ENCODE data around the gene ANKRD29.

The ANKRD29 gene

GRCh38 chr18:23662309-23663263, at the start of gene ANKRD29:
ANKRD29 (minus strand) TSS chr18:23662911; CDS start chr18:23662730, 181 bp downstream.
- peak in 1 of 2 donors; percentile 20 for DNase-seq

- peak in 1 of 2 donors; percentile 96 for DNase-seq
Measured at GRCh38 chr18:23712445-23712844, 49.7 kb upstream of the ANKRD29 start.

- no peak for DNase-seq
Measured at GRCh38 chr18:23711426-23711825, 48.7 kb upstream of the ANKRD29 start.

- no peak for DNase-seq
Measured at GRCh38 chr18:23710946-23711345, 48.2 kb upstream of the ANKRD29 start.

- DNase-seq: no peak
Measured at GRCh38 chr18:23710068-23710527, 47.4 kb upstream of the ANKRD29 start.

- no peak for DNase-seq
Measured at GRCh38 chr18:23706971-23707640, 44.4 kb upstream of the ANKRD29 start.

GRCh38 chr18:23704806-23705205, 42.1 kb upstream of the ANKRD29 start:
- no peak for DNase-seq

GRCh38 chr18:23703987-23704384, 41.3 kb upstream of the ANKRD29 start:
- no peak for DNase-seq

- DNase-seq: no peak
Measured at GRCh38 chr18:23703057-23703986, 40.6 kb upstream of the ANKRD29 start.

GRCh38 chr18:23702606-23703005, 39.9 kb upstream of the ANKRD29 start:
- no peak for DNase-seq

- DNase-seq: no peak
Measured at GRCh38 chr18:23701544-23702064, 38.9 kb upstream of the ANKRD29 start.

- no peak for DNase-seq
Measured at GRCh38 chr18:23701017-23701416, 38.3 kb upstream of the ANKRD29 start.

- no peak for DNase-seq
Measured at GRCh38 chr18:23694637-23695430, 32.1 kb upstream of the ANKRD29 start.

GRCh38 chr18:23693846-23694245, 31.1 kb upstream of the ANKRD29 start:
- no peak for DNase-seq

GRCh38 chr18:23690505-23691068, 27.9 kb upstream of the ANKRD29 start:
- DNase-seq: no peak

- DNase-seq: no peak
Measured at GRCh38 chr18:23689616-23690504, 27.1 kb upstream of the ANKRD29 start.

GRCh38 chr18:23689031-23689615, 26.4 kb upstream of the ANKRD29 start, which contains the start of gene LAMA3:
LAMA3 (plus strand) TSS chr18:23689453; CDS start chr18:23689684, 231 bp downstream.
- peak in 1 of 2 donors; percentile 15 for DNase-seq

GRCh38 chr18:23688528-23688927, 25.8 kb upstream of the ANKRD29 start:
- DNase-seq: no peak

- DNase-seq: no peak
Measured at GRCh38 chr18:23684515-23685197, 21.9 kb upstream of the ANKRD29 start.
